HepG2 (cell line): Measurements from ENCODE around the gene RRBP1. TPM values are rescaled to one million over a fixed set of nuclear protein-coding genes. Genes with fewer than 3 reads are reported as not detected.

Experiments used
- ATAD3A ChIP-seq: sonication (generic); formaldehyde crosslinking; IDR thresholded peaks from 2 replicates; pipeline ENCODE4 v1.4.0; 2020; ENCODE audit warnings: missing genetic modification reagents
- GMEB1 ChIP-seq: sonication (generic); formaldehyde crosslinking; IDR thresholded peaks from 2 replicates; pipeline ENCODE4 v1.5.1; 2020; ENCODE audit warnings: missing genetic modification reagents, mild to moderate bottlenecking, borderline replicate concordance
- HIVEP1 ChIP-seq: sonication (generic); formaldehyde crosslinking; IDR thresholded peaks from 2 replicates; pipeline ENCODE4 v1.4.0; 2020; ENCODE audit warnings: mild to moderate bottlenecking, missing genetic modification reagents
- ISL2 ChIP-seq: sonication (generic); formaldehyde crosslinking; IDR thresholded peaks from 2 replicates; pipeline ENCODE4 v1.5.0; 2020; ENCODE audit warnings: missing genetic modification reagents
- KDM4B ChIP-seq: sonication (generic); formaldehyde crosslinking; IDR thresholded peaks from 2 replicates; pipeline ENCODE4 v1.4.0; 2020; ENCODE audit warnings: missing genetic modification reagents
- PRDM4 ChIP-seq: sonication (generic); formaldehyde crosslinking; IDR thresholded peaks from 2 replicates; pipeline ENCODE4 v1.9.0; 2021; ENCODE audit warnings: missing genetic modification reagents, borderline replicate concordance
- RBFOX2 ChIP-seq: fragments of 200-400 bp; formaldehyde crosslinking; IDR thresholded peaks from 2 replicates; pipeline ENCODE4 v1.6.1; 2017; ENCODE audit warnings: low read depth, mild to moderate bottlenecking, low read length
- RFXANK ChIP-seq: IDR thresholded peaks from 2 replicates; pipeline ENCODE4 v1.6.1; 2016
- TEAD2 ChIP-seq: sonication (generic); formaldehyde crosslinking; IDR thresholded peaks from 2 replicates; pipeline ENCODE4 v1.9.0; 2021; ENCODE audit warnings: missing genetic modification reagents
- ZBTB38 ChIP-seq: sonication (generic); formaldehyde crosslinking; IDR thresholded peaks from 2 replicates; pipeline ENCODE4 v1.5.1; 2020; ENCODE audit warnings: mild to moderate bottlenecking, missing genetic modification reagents
- ZC3H13 ChIP-seq: sonication (generic); formaldehyde crosslinking; IDR thresholded peaks from 2 replicates; pipeline ENCODE4 v1.8.1; 2023; ENCODE audit warnings: mild to moderate bottlenecking, missing genetic modification reagents, moderate library complexity
- ZEB1 ChIP-seq: IDR thresholded peaks from 2 replicates; pipeline ENCODE4 v1.6.1; 2012; ENCODE audit warnings: mild to moderate bottlenecking, low read depth, inconsistent platforms; ENCODE audit not compliant: insufficient replicate concordance
- ZHX1 ChIP-seq: sonication (generic); formaldehyde crosslinking; IDR thresholded peaks from 2 replicates; pipeline ENCODE4 v1.8.1; 2022; ENCODE audit warnings: low read depth, mild to moderate bottlenecking, missing genetic modification reagents
- ZNF275 ChIP-seq: sonication (generic); formaldehyde crosslinking; IDR thresholded peaks from 2 replicates; pipeline ENCODE4 v1.8.0; 2022; ENCODE audit warnings: missing genetic modification reagents, mild to moderate bottlenecking, inconsistent platforms, borderline replicate concordance
- ZNF34 ChIP-seq: sonication (generic); formaldehyde crosslinking; IDR thresholded peaks from 2 replicates; pipeline ENCODE4 v1.4.0; 2020; ENCODE audit warnings: mild to moderate bottlenecking, missing genetic modification reagents, borderline replicate concordance
- ZNF562 ChIP-seq: sonication (generic); formaldehyde crosslinking; IDR thresholded peaks from 2 replicates; pipeline ENCODE4 v1.8.0; 2022; ENCODE audit warnings: missing genetic modification reagents, borderline replicate concordance
- ZNF782 ChIP-seq: sonication (generic); formaldehyde crosslinking; IDR thresholded peaks from 2 replicates; pipeline ENCODE4 v1.4.0; 2020; ENCODE audit warnings: missing genetic modification reagents, mild to moderate bottlenecking, borderline replicate concordance
- ZSCAN25 ChIP-seq: sonication (generic); formaldehyde crosslinking; IDR thresholded peaks from 2 replicates; pipeline ENCODE4 v1.8.0; 2022; ENCODE audit warnings: mild to moderate bottlenecking, missing genetic modification reagents
- polyA plus RNA-seq, 8 experiments: library from polyadenylated mRNA; depleted of rRNA in 3 of 8; stranded (reverse) in 7 of 8; unstranded in 1 of 8; fragments of >200 nt; fragmentation: Illumina TruSeq in 4 of 8; extraction: Trizol in 4 of 8; gene quantifications; 2 replicates each; pipeline versions ENCODE4 v1.2.1 to v1.2.3, GENCODE V29; 2011 to 2016; ENCODE audit warnings: low read depth in 4 of 8, missing spikeins in 1 of 8, mixed read lengths in 1 of 8; ENCODE audit not compliant: insufficient read depth in 1 of 8
- total RNA-seq, 5 experiments: library from RNA; depleted of rRNA; stranded (reverse); fragments of >200 nt; fragmentation: Illumina TruSeq; extraction: Trizol; gene quantifications; 2 replicates each; pipeline ENCODE4 v1.2.3, GENCODE V29; 2016; ENCODE audit warnings: low read depth in 1 of 5

The RRBP1 gene
- total and polyA plus RNA-seq, 2 of the 13 experiments (the other 11 are each of a cell fraction or from before 2014, with no cell fraction given), result 150 to 222 TPM

GRCh38 chr20:17684077-17684888 lies 2.2 kb upstream of the RRBP1 start (continued):
- TF ChIP-seq PRDM4 (CRISPR knock-in tag) (no peak; the same call in 1 of the 2 replicates), HIVEP1 (CRISPR knock-in tag) (peak; percentile 95), KDM4B (CRISPR knock-in tag) (0 out of 2 replicates have a peak, but pooled peaks have one; percentile 80), ZHX1 (CRISPR knock-in tag) (peak; percentile 88), ZNF562 (CRISPR knock-in tag) (no peak), ATAD3A (CRISPR knock-in tag) (no peak), ZNF782 (CRISPR knock-in tag) (0 out of 2 replicates have a peak, but pooled peaks have one; percentile 40), ZNF275 (CRISPR knock-in tag) (peak; percentile 93), RFXANK (CRISPR knock-in tag) (peak; percentile 6; the same call in 1 of the 2 replicates), GMEB1 (CRISPR knock-in tag) (peak; percentile 69; the same call in 1 of the 2 replicates), ZNF34 (CRISPR knock-in tag) (0 out of 2 replicates have a peak, but pooled peaks have one; percentile 78), ZC3H13 (CRISPR knock-in tag) (no peak), ZSCAN25 (CRISPR knock-in tag) (0 out of 2 replicates have a peak, but pooled peaks have one; percentile 32), ZBTB38 (CRISPR knock-in tag) (peak; percentile 73), TEAD2 (CRISPR knock-in tag) (no peak), ISL2 (CRISPR knock-in tag) (peak; percentile 98), ZEB1 (peak; percentile 81), RBFOX2 (peak; percentile 51; the same call in 1 of the 2 replicates)
